ENCODE measurements around the gene SDHB.

DNA sequence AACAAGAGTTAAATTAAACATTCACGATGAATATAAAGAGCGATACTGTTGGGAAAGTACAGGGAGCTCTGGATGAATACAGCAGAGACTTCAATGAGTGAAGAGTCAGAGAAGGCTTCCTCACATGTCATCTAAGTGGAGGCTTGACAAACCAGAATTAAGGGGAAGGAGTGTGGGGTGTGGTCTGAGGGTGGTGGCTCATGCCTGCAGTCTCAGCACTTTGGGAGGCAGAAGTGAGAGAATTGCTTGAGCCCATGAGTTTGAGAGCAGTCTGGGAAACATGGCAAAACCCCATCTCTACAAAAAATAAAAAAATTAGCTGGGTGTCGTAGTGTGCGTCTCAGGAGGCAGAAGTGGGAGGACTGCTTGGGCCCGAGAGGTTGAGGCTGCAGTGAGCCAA, 8.7 kb downstream of the SDHB start:
- TF ChIP-seq, protein P1, sequence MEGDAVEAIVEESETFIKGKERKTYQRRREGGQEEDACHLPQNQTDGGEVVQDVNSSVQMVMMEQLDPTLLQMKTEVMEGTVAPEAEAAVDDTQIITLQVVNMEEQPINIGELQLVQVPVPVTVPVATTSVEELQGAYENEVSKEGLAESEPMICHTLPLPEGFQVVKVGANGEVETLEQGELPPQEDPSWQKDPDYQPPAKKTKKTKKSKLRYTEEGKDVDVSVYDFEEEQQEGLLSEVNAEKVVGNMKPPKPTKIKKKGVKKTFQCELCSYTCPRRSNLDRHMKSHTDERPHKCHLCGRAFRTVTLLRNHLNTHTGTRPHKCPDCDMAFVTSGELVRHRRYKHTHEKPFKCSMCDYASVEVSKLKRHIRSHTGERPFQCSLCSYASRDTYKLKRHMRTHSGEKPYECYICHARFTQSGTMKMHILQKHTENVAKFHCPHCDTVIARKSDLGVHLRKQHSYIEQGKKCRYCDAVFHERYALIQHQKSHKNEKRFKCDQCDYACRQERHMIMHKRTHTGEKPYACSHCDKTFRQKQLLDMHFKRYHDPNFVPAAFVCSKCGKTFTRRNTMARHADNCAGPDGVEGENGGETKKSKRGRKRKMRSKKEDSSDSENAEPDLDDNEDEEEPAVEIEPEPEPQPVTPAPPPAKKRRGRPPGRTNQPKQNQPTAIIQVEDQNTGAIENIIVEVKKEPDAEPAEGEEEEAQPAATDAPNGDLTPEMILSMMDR (optimal IDR thresholded peaks at IDR 0.05 in 1 of 3, IDR thresholded peaks at IDR 0.05 in 1 of 3, conservative IDR thresholded peaks at IDR 0.05 in 1 of 3; ENCODE audit: extremely low read depth in 1 of 3, insufficient read depth in 2 of 3, low read length in 3 of 3): no peak
- no peak for TF ChIP-seq EZH2 (IDR thresholded peaks at IDR 0.05; ENCODE audit: low read length)

Measured in keratinocyte (primary cell).